ENCODE data around the gene KIF25.

Gene KIF25

GRCh38 chr6:168016176-168016620, 18.7 kb downstream of the KIF25 start:
- DNase-seq (ENCODE audit: low read depth in 2 of 2, low spot score in 1 of 2), result no peak

- no peak for DNase-seq (ENCODE audit: low read depth in 2 of 2, low spot score in 1 of 2)
These were observed 19.5 kb downstream of the KIF25 start for GRCh38 chr6:168016721-168017525.

GRCh38 chr6:168017629-168018028, 20.2 kb downstream of the KIF25 start:
- DNase-seq (ENCODE audit: low read depth in 2 of 2, low spot score in 1 of 2), result no peak

- DNase-seq (ENCODE audit: low read depth in 2 of 2, low spot score in 1 of 2), result no peak
These were observed 21.2 kb downstream of the KIF25 start for GRCh38 chr6:168018664-168019063.

GRCh38 chr6:168020242-168020641, 22.8 kb downstream of the KIF25 start:
- no peak for DNase-seq (ENCODE audit: low read depth in 2 of 2, low spot score in 1 of 2)

- no peak for DNase-seq (ENCODE audit: low read depth in 2 of 2, low spot score in 1 of 2)
These were observed 24.1 kb downstream of the KIF25 start for GRCh38 chr6:168021581-168021980.

- DNase-seq (ENCODE audit: low read depth in 2 of 2, low spot score in 1 of 2), result no peak
These were observed 25.2 kb downstream of the KIF25 start for GRCh38 chr6:168022488-168023321.

- no peak for DNase-seq (ENCODE audit: low read depth in 2 of 2, low spot score in 1 of 2)
These were observed 27.6 kb downstream of the KIF25 start for GRCh38 chr6:168024951-168025510.

GRCh38 chr6:168025831-168026710, 28.6 kb downstream of the KIF25 start:
- no peak for DNase-seq (ENCODE audit: low read depth in 2 of 2, low spot score in 1 of 2)

- no peak for DNase-seq (ENCODE audit: low read depth in 2 of 2, low spot score in 1 of 2)
These were observed 29.5 kb downstream of the KIF25 start for GRCh38 chr6:168026925-168027324.

GRCh38 chr6:168027521-168027920, 30.1 kb downstream of the KIF25 start:
- no peak for DNase-seq (ENCODE audit: low read depth in 2 of 2, low spot score in 1 of 2)

GRCh38 chr6:168028181-168028580, 30.7 kb downstream of the KIF25 start:
- DNase-seq (ENCODE audit: low read depth in 2 of 2, low spot score in 1 of 2), result no peak

GRCh38 chr6:168029459-168030217, 32.2 kb downstream of the KIF25 start:
- no peak for DNase-seq (ENCODE audit: low read depth in 2 of 2, low spot score in 1 of 2)

GRCh38 chr6:168030218-168030746, 32.8 kb downstream of the KIF25 start:
- no peak for DNase-seq (ENCODE audit: low read depth in 2 of 2, low spot score in 1 of 2)

- DNase-seq (ENCODE audit: low read depth in 2 of 2, low spot score in 1 of 2), result no peak
These were observed 33.4 kb downstream of the KIF25 start for GRCh38 chr6:168030908-168031307.

- DNase-seq (ENCODE audit: low read depth in 2 of 2, low spot score in 1 of 2), result no peak
These were observed 34.0 kb downstream of the KIF25 start for GRCh38 chr6:168031411-168031971.

- no peak for DNase-seq (ENCODE audit: low read depth in 2 of 2, low spot score in 1 of 2)
These were observed 34.7 kb downstream of the KIF25 start for GRCh38 chr6:168032005-168032760.

- DNase-seq (ENCODE audit: low read depth in 2 of 2, low spot score in 1 of 2), result no peak
These were observed 36.3 kb downstream of the KIF25 start for GRCh38 chr6:168033791-168034190.

GRCh38 chr6:168034537-168034936, 37.1 kb downstream of the KIF25 start:
- no peak for DNase-seq (ENCODE audit: low read depth in 2 of 2, low spot score in 1 of 2)

All from stimulated activated CD8-positive, alpha-beta memory T cell treated with anti-CD3 and anti-CD28 coated beads, Interleukin-4, amount 100 ng/mL, for 1 hour (primary cell).